Measurements from ENCODE around the gene DPH7. TPM values are rescaled to one million over a fixed set of nuclear protein-coding genes. Genes with fewer than 3 reads are reported as not detected.

The DPH7 gene
- total and polyA plus RNA-seq, 2 of the 8 experiments (the other 6 are each of a cell fraction or from before 2014, with no cell fraction given) = 44.6 to 45.5 TPM

GRCh38 chr9:137540536-137540935 lies 38.2 kb downstream of the DPH7 start (continued):
- no peak for TF ChIP-seq CHD7 (IDR thresholded peaks at IDR 0.05; ENCODE audit: insufficient replicate concordance, low read length)
- no peak for TF ChIP-seq E2F6 (IDR thresholded peaks at IDR 0.05)
- TF ChIP-seq KDM5A (IDR thresholded peaks at IDR 0.05; ENCODE audit: low read length) = no peak
- no peak for TF ChIP-seq KDM4A (IDR thresholded peaks at IDR 0.05; ENCODE audit: low read depth, low read length, severe bottlenecking)
- no peak for TF ChIP-seq YY1 (IDR thresholded peaks at IDR 0.05; ENCODE audit: low read depth, low read length)
- TF ChIP-seq CBX8 (IDR thresholded peaks at IDR 0.05; ENCODE audit: borderline replicate concordance, low read depth, low read length) = no peak
- no peak for TF ChIP-seq NRF1 (IDR thresholded peaks at IDR 0.05; ENCODE audit: low read depth, low read length)
- no peak for TF ChIP-seq ZNF274 (IDR thresholded peaks at IDR 0.05; ENCODE audit: borderline replicate concordance, extremely low read depth, low read length)
- no peak for TF ChIP-seq GABPA (IDR thresholded peaks at IDR 0.05; ENCODE audit: borderline replicate concordance, insufficient read depth, low read length)
- no peak for TF ChIP-seq SRF (IDR thresholded peaks at IDR 0.05; ENCODE audit: low read depth, low read length)
